HCT116 (cell line): ENCODE results near the gene TRDN. TPM values are rescaled to one million over a fixed set of nuclear protein-coding genes. Genes with fewer than 3 reads are reported as not detected.

Source experiments
- ATAC-seq: fragments of 200-7000 bp; cut with Tn5 transposase; 2 replicates; pipeline ENCODE4 v1.9.1; 2020; ENCODE audit warnings: mild to moderate bottlenecking, moderate library complexity
- BruUV-seq: library from RNA; stranded (reverse); fragments of 400-500 nt; replicated peaks from 2 replicates; lab custom pipeline; 2021; lab: Mats Ljungman, UMichigan
- CTCF ChIA-PET: fragments of 300-600 bp; sonication (Branson Sonifier 250); formaldehyde crosslinking; loops from one replicate; lab custom pipeline; 2021; ENCODE audit warnings: antibody characterized with exemption; lab: Charles Lee
- POLR2A ChIA-PET: fragments of 300-600, 350-600 bp; sonication (Branson Sonifier 250); formaldehyde crosslinking; loops from one replicate; lab custom pipeline; 2021; ENCODE audit warnings: antibody characterized with exemption; lab: Charles Lee
- RAD21 ChIA-PET, 2 experiments: fragments of 300-600 bp; sonication (Branson Sonifier 250); formaldehyde crosslinking; loops; one replicate each; lab custom pipeline; 2023; ENCODE audit warnings: low total read pairs in 2 of 2; ENCODE audit not compliant: uncharacterized antibody in 2 of 2, unreplicated experiment in 2 of 2, low non-redundant PET in 1 of 2; lab: Charles Lee
- DNase-seq: peaks from one replicate; pipeline ENCODE4 v3.0.0-alpha.2; 2010; ENCODE audit warnings: low read depth, low spot score
- H2AFZ ChIP-seq: fragments of 200-600 bp; shearing (Covaris generic), sonication (generic); 2 replicates; pipeline ENCODE4 v1.6.1; 2017; ENCODE audit warnings: low read depth, mixed run types, mixed read lengths, antibody characterized with exemption, low read length; ENCODE audit not compliant: poor library complexity, severe bottlenecking
- H3K27ac ChIP-seq: 2 replicates; pipeline ENCODE4 v1.5.1; 2012; ENCODE audit warnings: low read depth, low read length
- H3K27me3 ChIP-seq: fragments of 200-600 bp; sonication (generic); 2 replicates; pipeline ENCODE4 v1.6.1; 2016; ENCODE audit warnings: mixed run types, low read length, mixed read lengths; ENCODE audit not compliant: insufficient read depth
- H3K36me3 ChIP-seq, 2 experiments: fragments of 200-500 bp in 1 of 2; fragments of 200-600 bp in 1 of 2; sonication (Bioruptor generic) in 1 of 2; sonication (generic) in 1 of 2; 2 replicates each; pipeline versions ENCODE4 v1.5.1 to v1.6.1; 2014 to 2016; ENCODE audit warnings: low read length in 2 of 2, inconsistent platforms in 1 of 2, mixed read lengths in 1 of 2, mixed run types in 1 of 2; ENCODE audit not compliant: insufficient read depth in 2 of 2, control insufficient read depth in 1 of 2
- H3K4me1 ChIP-seq, 2 experiments: fragments of 200-600 bp in 1 of 2; sonication (generic) in 1 of 2; 2 replicates each; pipeline versions ENCODE4 v1.5.1 to v1.6.1; 2012 to 2017; ENCODE audit warnings: low read length in 2 of 2, inconsistent platforms in 1 of 2, mild to moderate bottlenecking in 1 of 2, mixed read lengths in 1 of 2, mixed run types in 1 of 2, moderate library complexity in 1 of 2; ENCODE audit not compliant: insufficient read depth in 2 of 2, control insufficient read depth in 1 of 2
- H3K4me2 ChIP-seq: fragments of 200-600 bp; sonication (generic); 2 replicates; pipeline ENCODE4 v1.6.1; 2017; ENCODE audit warnings: mixed run types, low read length, mixed read lengths
- H3K4me3 ChIP-seq, 2 experiments: fragments of 200-600 bp in 1 of 2; sonication (generic) in 1 of 2; replicated peaks in 1 of 2; 2 replicates each; pipeline ENCODE4 v1.5.1; 2011 to 2016; ENCODE audit warnings: low read length in 2 of 2, control low read depth in 1 of 2, low read depth in 1 of 2, mild to moderate bottlenecking in 1 of 2, mixed read lengths in 1 of 2, mixed run types in 1 of 2
- H3K79me2 ChIP-seq: fragments of 200-600 bp; sonication (generic); 2 replicates; pipeline ENCODE4 v1.6.1; 2017; ENCODE audit warnings: mild to moderate bottlenecking, mixed run types, low read length, moderate library complexity, mixed read lengths; ENCODE audit not compliant: insufficient read depth
- H3K9ac ChIP-seq: fragments of 200-600 bp; sonication (generic); 2 replicates; pipeline ENCODE4 v1.6.1; 2016; ENCODE audit warnings: low read length, mixed read lengths
- H3K9me2 ChIP-seq: fragments of 200-600 bp; sonication (generic), shearing (Covaris generic); 2 replicates; pipeline ENCODE4 v1.6.1; 2017; ENCODE audit warnings: mixed run types, mild to moderate bottlenecking, moderate library complexity; ENCODE audit not compliant: insufficient read depth
- H3K9me3 ChIP-seq, 2 experiments: fragments of 200-500 bp in 1 of 2; fragments of 200-600 bp in 1 of 2; sonication (Bioruptor generic) in 1 of 2; sonication (generic) in 1 of 2; 2 replicates each; pipeline ENCODE4 v1.6.1; 2014 to 2017; ENCODE audit warnings: low read length in 2 of 2, mixed read lengths in 2 of 2, inconsistent platforms in 1 of 2, low read depth in 1 of 2, mild to moderate bottlenecking in 1 of 2, mixed run types in 1 of 2, moderate library complexity in 1 of 2; ENCODE audit not compliant: control insufficient read depth in 1 of 2, insufficient read depth in 1 of 2
- H4K20me1 ChIP-seq: fragments of 200-600 bp; sonication (generic), shearing (Covaris generic); 2 replicates; pipeline ENCODE4 v1.6.1; 2017; ENCODE audit warnings: mixed run types, mild to moderate bottlenecking, moderate library complexity; ENCODE audit not compliant: insufficient read depth
- EGR1 ChIP-seq: IDR thresholded peaks from 2 replicates; pipeline ENCODE4 v1.6.1; 2012; ENCODE audit warnings: low read depth
- JUND ChIP-seq: IDR thresholded peaks from 2 replicates; pipeline ENCODE4 v1.6.1; 2012
- POLR2AphosphoS5 ChIP-seq: IDR thresholded peaks from 2 replicates; pipeline ENCODE4 v1.6.1; 2011; ENCODE audit warnings: mild to moderate bottlenecking, low read depth, low read length, moderate library complexity
- TCF7L2 ChIP-seq: IDR thresholded peaks from 2 replicates; pipeline ENCODE4 v1.7.0; 2011; ENCODE audit warnings: borderline replicate concordance, inconsistent platforms; ENCODE audit not compliant: insufficient read depth, insufficient read length; ENCODE audit errors: extremely low read depth
- intact Hi-C: fragments of 100-400 bp; cut with micrococcal nuclease; formaldehyde crosslinking; loops from 2 replicates; pipeline ENCODE4 v1.10.0; 2022
- total RNA-seq: library from RNA; stranded (reverse); gene quantifications from one replicate; pipeline ENCODE4 v1.2.1, GENCODE V29; 2021; ENCODE audit not compliant: unreplicated experiment

Gene TRDN
- total RNA-seq, 1 experiment from 2014 or later, result not detected

DNA sequence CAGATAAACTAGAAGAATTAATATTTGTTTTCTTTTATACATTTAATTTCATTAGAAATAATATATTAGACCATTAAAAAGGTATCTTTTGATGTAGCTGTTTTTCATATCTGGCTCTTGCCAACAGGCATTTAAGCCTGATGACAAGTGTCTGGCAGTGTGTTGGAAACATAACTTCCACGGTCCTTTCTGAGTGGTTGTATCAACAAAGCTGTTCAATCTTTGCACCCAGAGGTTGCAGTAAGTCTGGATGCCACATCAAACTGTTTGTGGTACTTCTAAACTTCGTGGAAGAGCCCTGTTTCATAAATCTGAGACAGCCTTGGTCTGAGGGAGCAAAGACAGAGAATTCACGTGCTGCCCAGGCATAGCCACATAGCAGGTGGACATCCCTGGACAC lies 197.4 kb downstream of the TRDN start:
- H3K27me3 ChIP-seq, result no peaks in the 10 kb centered on the region; the same call in none of the 2 replicates
- no peak for TF ChIP-seq POLR2AphosphoS5
- TF ChIP-seq, all 23 proteins: peak for 0
- Histone ChIP-seq H3K9ac (no peak overlapping the region), H3K4me2 (no peak overlapping the region), H3K9me3 (no peaks in the 10 kb centered on the region), H4K20me1 (no peaks in the 10 kb centered on the region; the same call in 1 of the 2 replicates), H3K9me2 (no peaks in the 10 kb centered on the region), H3K4me3 (no peak overlapping the region), H2AFZ (no peak overlapping the region), H3K79me2 (no peaks in the 10 kb centered on the region), H3K27ac (no peak overlapping the region), H3K36me3 (no peaks in the 10 kb centered on the region), H3K4me1 (no peaks in the 10 kb centered on the region)
- intact Hi-C loops, result no loop called here
- DNase-seq (no peak), ATAC-seq (no peak)
- ChIA-PET RAD21 (no interaction called here), POLR2A (no interaction called here), CTCF (no interaction called here)
- no TSS peak for BruUV-seq

- no peaks in the 10 kb centered on the region for H3K4me1 ChIP-seq
- no peak overlapping the region for H3K9ac ChIP-seq
- peaks cover 6% of the 10 kb centered on the region for H3K27me3 ChIP-seq
- intact Hi-C loops, result no loop called here
- no peak overlapping the region for H2AFZ ChIP-seq
- no peaks in the 10 kb centered on the region for H3K79me2 ChIP-seq
- H3K27ac ChIP-seq, result no peak overlapping the region
- DNase-seq (no peak), ATAC-seq (no peak)
- no TSS peak for BruUV-seq
- no peak overlapping the region for H3K4me3 ChIP-seq
- ChIA-PET POLR2A (no interaction called here), RAD21 (no interaction called here), CTCF (no interaction called here)
- no peaks in the 10 kb centered on the region; the same call in 1 of the 2 replicates for H4K20me1 ChIP-seq
- no peaks in the 10 kb centered on the region for H3K36me3 ChIP-seq
- no peak overlapping the region for H3K4me2 ChIP-seq
- no peak for TF ChIP-seq JUND
- TF ChIP-seq TCF7L2, result no peak
- TF ChIP-seq EGR1, result no peak
- no peaks in the 10 kb centered on the region for H3K9me3 ChIP-seq
- H3K9me2 ChIP-seq, result no peaks in the 10 kb centered on the region
Observed at GRCh38 chr6:123434186-123434585, 202.6 kb downstream of the TRDN start.
